GM19468 (cell line): ENCODE measurements around the gene ZBTB12.
"Not testable (repeated sequence)": the region's sequence is repeated elsewhere in the genome, so short reads cannot be mapped to it uniquely, and the experiment has no call there.

Experiments
- ATAC-seq: cut with Tn5 transposase; IDR thresholded peaks from one replicate; pipeline ENCODE4 v1.9.1; 2021; ENCODE audit warnings: mild to moderate bottlenecking, moderate library complexity, moderate number of reproducible peaks; ENCODE audit not compliant: unreplicated experiment; ENCODE audit errors: extremely low read depth

Gene ZBTB12

DNA sequence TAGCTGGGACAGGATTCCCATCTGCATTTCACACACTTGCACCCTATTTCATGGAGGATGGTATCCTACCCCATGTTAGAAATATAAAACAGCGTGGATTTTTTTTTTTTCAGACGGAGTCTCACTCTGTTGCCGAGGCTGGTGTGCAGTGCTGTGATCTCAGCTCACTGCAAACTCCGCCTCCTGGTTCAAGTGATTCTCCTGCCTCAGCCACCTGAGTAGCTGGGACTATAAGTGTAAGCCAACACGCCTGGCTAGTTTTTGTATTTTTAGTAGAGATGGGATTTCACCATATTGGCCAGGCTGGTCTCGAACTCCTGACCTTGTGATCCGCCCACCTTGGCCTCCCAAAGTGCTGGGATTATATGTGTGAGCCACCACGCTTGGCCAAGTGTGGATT is 44.1 kb downstream of the ZBTB12 start:
- ATAC-seq, result not testable (repeated sequence)

GRCh38 chr6:31851980-31852718 is 49.7 kb downstream of the ZBTB12 start:
- ATAC-seq, result not testable (repeated sequence)

- ATAC-seq, result no peak
Observed at GRCh38 chr6:31851485-31851832, 50.4 kb downstream of the ZBTB12 start.

DNA sequence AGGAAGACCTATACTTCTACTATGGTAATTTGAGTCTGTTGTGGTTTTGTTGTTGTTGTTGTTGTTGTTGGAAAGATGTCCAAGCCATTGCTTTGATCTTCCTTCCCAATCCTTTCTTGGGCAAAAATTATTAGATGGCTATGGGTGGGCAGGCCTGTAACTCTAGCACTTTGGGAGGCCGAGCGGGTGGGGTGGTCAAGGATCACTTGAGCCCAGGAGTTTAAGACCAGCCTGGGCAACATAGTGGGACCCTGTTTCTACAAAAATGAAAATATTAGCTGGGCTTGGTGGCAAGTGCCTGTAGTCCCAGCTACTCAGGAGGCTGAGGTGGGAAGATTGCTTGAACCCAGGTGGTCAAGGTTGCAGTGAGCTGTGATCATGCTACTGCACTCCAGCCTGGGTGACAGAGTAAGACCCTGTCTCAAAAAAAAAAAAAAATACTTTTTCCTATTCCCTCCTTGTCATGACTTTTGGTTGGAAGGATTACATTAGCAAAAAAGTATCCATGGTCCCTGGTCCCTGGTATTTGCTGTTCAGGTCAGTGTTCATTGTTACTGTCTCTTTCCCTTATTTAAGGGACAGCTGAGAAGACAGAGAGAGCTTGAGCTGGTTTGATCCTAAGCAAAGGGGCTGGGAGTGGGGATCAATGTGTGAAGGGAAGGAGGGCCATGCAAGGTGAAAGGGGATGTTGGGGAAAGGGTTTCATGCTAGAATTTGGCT is 51.0 kb downstream of the ZBTB12 start:
- ATAC-seq, result no peak
